A673 (cell line): ENCODE measurements around the gene SLC35A2. TPM values are rescaled to one million over a fixed set of nuclear protein-coding genes. Genes with fewer than 3 reads are reported as not detected.

Experiments
- BruUV-seq: library from RNA; stranded (reverse); fragments of 400-500 nt; replicated peaks from 2 replicates; lab custom pipeline; 2021; lab: Mats Ljungman, UMichigan
- CTCF ChIA-PET: fragments of 300-600 bp; sonication (Branson Sonifier 250); formaldehyde crosslinking; loops from one replicate; lab custom pipeline; 2022; ENCODE audit warnings: antibody characterized with exemption; lab: Charles Lee
- POLR2A ChIA-PET: fragments of 300-600 bp; sonication (Branson Sonifier 250); formaldehyde crosslinking; loops from one replicate; lab custom pipeline; 2022; ENCODE audit warnings: antibody characterized with exemption; ENCODE audit not compliant: low non-redundant PET; lab: Charles Lee
- DNase-seq: peaks from one replicate; pipeline ENCODE4 v3.0.0-alpha.2; 2015; ENCODE audit warnings: low spot score
- H3K27ac ChIP-seq: fragments of 200-600 bp; sonication (generic); 2 replicates; pipeline ENCODE4 v1.5.1; 2016; ENCODE audit warnings: mixed run types, low read depth, mild to moderate bottlenecking, mixed read lengths, antibody characterized with exemption, low read length; ENCODE audit not compliant: poor library complexity, severe bottlenecking
- H3K27me3 ChIP-seq: fragments of 200-600 bp; sonication (generic); replicated peaks from 2 replicates; pipeline ENCODE4 v1.6.1; 2017; ENCODE audit warnings: mixed run types, low read depth, mild to moderate bottlenecking, mixed read lengths, antibody characterized with exemption, low read length; ENCODE audit not compliant: insufficient read depth, poor library complexity
- H3K36me3 ChIP-seq: fragments of 200-600 bp; sonication (generic); 2 replicates; pipeline ENCODE4 v1.6.1; 2016; ENCODE audit warnings: mixed run types, mild to moderate bottlenecking, mixed read lengths, antibody characterized with exemption, low read length; ENCODE audit not compliant: insufficient read depth, poor library complexity, severe bottlenecking
- H3K4me1 ChIP-seq: fragments of 200-600 bp; sonication (generic); 2 replicates; pipeline ENCODE4 v1.6.1; 2017; ENCODE audit warnings: mixed run types, mild to moderate bottlenecking, mixed read lengths, antibody characterized with exemption, low read length; ENCODE audit not compliant: insufficient read depth, poor library complexity, severe bottlenecking
- H3K4me3 ChIP-seq: fragments of 200-600 bp; sonication (generic); 2 replicates; pipeline ENCODE4 v1.5.1; 2016; ENCODE audit warnings: low read depth, mixed run types, mild to moderate bottlenecking, mixed read lengths, low read length; ENCODE audit not compliant: poor library complexity, severe bottlenecking
- H3K9me3 ChIP-seq: fragments of 200-600 bp; sonication (generic); 2 replicates; pipeline ENCODE4 v1.6.1; 2016; ENCODE audit warnings: mixed run types, low read depth, mild to moderate bottlenecking, mixed read lengths, antibody characterized with exemption, low read length; ENCODE audit not compliant: poor library complexity, severe bottlenecking
- EZH2 ChIP-seq: fragments of 200-600 bp; sonication (generic); IDR thresholded peaks from 2 replicates; pipeline ENCODE4 v1.6.1; 2017; ENCODE audit warnings: borderline replicate concordance, low read depth, mild to moderate bottlenecking, mixed read lengths, antibody characterized with exemption, low read length; ENCODE audit not compliant: poor library complexity, severe bottlenecking
- intact Hi-C: fragments of 100-400 bp; cut with micrococcal nuclease; formaldehyde crosslinking; loops from one replicate; pipeline ENCODE4 v1.10.0; 2022; ENCODE audit not compliant: unreplicated experiment
- total RNA-seq: library from RNA; stranded (reverse); gene quantifications from 2 replicates; pipeline ENCODE4 v1.2.3, GENCODE V29; 2021
- TF ChIP-seq, protein P1 (sequence below): fragments of 300-800, 200-600 bp; sonication (generic); conservative IDR thresholded peaks from 2 replicates; pipeline ENCODE4 v1.5.1; 2017; ENCODE audit warnings: low read depth, mild to moderate bottlenecking, antibody characterized with exemption, low read length, moderate library complexity, mixed read lengths

The SLC35A2 gene
- total RNA-seq, 1 experiment from 2014 or later = 30.4 TPM

- Histone ChIP-seq H3K27me3 (no peaks in the 10 kb centered on the region), H3K4me3 (no peak overlapping the region), H3K36me3 (peaks cover 9% of the 10 kb centered on the region), H3K4me1 (no peaks in the 10 kb centered on the region), H3K27ac (no peak overlapping the region), H3K9me3 (no peaks in the 10 kb centered on the region)
- intact Hi-C loops = no loop called here
- no TSS peak for BruUV-seq
- no peak for DNase-seq
- ChIA-PET CTCF (no interaction called here), POLR2A (no interaction called here)
- no peak for TF ChIP-seq EZH2
- TF ChIP-seq, protein P1, sequence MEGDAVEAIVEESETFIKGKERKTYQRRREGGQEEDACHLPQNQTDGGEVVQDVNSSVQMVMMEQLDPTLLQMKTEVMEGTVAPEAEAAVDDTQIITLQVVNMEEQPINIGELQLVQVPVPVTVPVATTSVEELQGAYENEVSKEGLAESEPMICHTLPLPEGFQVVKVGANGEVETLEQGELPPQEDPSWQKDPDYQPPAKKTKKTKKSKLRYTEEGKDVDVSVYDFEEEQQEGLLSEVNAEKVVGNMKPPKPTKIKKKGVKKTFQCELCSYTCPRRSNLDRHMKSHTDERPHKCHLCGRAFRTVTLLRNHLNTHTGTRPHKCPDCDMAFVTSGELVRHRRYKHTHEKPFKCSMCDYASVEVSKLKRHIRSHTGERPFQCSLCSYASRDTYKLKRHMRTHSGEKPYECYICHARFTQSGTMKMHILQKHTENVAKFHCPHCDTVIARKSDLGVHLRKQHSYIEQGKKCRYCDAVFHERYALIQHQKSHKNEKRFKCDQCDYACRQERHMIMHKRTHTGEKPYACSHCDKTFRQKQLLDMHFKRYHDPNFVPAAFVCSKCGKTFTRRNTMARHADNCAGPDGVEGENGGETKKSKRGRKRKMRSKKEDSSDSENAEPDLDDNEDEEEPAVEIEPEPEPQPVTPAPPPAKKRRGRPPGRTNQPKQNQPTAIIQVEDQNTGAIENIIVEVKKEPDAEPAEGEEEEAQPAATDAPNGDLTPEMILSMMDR = no peak
Observed at GRCh38 chrX:48938721-48939425, 27.4 kb upstream of the SLC35A2 start.

DNA sequence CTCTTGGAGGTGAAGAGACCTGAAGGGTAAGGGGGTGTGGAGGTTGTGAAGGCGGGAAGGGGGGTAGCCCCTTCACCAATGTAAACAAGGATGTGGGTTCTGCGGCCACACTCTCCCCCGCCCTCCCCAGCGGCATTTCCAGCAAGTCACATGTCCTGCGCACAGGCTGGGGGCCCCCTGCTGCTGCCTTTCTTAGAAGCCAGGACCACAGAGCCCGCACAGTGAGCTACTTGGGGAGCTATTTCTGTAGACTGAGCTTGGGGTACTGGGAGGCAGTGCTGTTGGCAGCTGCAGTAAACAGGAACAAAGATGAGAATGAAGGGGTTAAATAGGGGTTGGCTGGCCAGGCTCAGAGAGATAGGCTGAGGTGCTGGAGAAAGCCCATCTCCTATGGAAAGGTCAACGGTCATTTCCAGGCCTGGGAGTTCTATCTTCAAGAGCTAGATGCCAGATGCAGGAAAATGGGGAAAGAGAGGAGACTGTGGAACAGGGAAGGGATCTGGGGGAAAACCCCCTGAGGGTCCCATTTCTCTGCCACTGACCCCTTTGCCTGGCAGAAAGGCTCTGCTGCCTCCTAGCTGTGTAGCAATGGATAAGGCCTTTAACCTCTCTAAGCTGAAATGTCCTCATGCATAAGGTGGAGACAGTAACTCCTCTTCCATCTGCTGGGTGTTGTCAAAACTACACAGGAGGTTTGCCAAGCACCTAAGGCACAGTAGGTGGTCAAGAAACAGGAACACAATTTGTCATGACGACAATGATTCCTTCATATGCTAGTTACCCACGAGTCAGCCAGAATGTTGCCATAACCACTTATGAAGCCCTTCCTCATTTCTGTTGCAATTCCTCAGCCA is 25.8 kb upstream of the SLC35A2 start:
- intact Hi-C loops = no loop called here
- Histone ChIP-seq H3K4me1 (no peaks in the 10 kb centered on the region), H3K27me3 (no peaks in the 10 kb centered on the region), H3K9me3 (no peaks in the 10 kb centered on the region), H3K36me3 (peaks cover 17% of the 10 kb centered on the region), H3K27ac (no peak overlapping the region), H3K4me3 (no peak overlapping the region)
- ChIA-PET CTCF (no interaction called here), POLR2A (interaction anchor here (0.6 kb wide), 1 partner anchor 103 kb away, joined by 4 read pairs; no protein-coding TSS in a partner anchor)
- BruUV-seq = no TSS peak
- TF ChIP-seq, protein P1 = no peak
- no peak for TF ChIP-seq EZH2
- no peak for DNase-seq

- intact Hi-C loops = no loop called here
- DNase-seq = no peak
- Histone ChIP-seq H3K9me3 (no peaks in the 10 kb centered on the region), H3K4me3 (no peak overlapping the region), H3K4me1 (no peaks in the 10 kb centered on the region), H3K27me3 (no peaks in the 10 kb centered on the region), H3K36me3 (peaks cover 17% of the 10 kb centered on the region), H3K27ac (no peak overlapping the region)
- BruUV-seq = no TSS peak
- ChIA-PET CTCF (no interaction called here), POLR2A (no interaction called here)
- TF ChIP-seq, protein P1 = no peak
- TF ChIP-seq EZH2 = no peak
Observed at GRCh38 chrX:48936429-48937053, 25.1 kb upstream of the SLC35A2 start.
